ENCODE measurements around the gene RPGRIP1.
"Not testable (repeated sequence)": the region's sequence is repeated elsewhere in the genome, so short reads cannot be mapped to it uniquely, and the experiment has no call there.

The RPGRIP1 gene

GRCh38 chr14:21279783-21280182 is at the start of gene RPGRIP1:
Gene RPGRIP1 (plus strand): TSS chr14:21280083. CDS start chr14:21287977, 7,894 bp downstream.
- DNase-seq = no peak

GRCh38 chr14:21231020-21231652 is 48.7 kb upstream of the RPGRIP1 start:
- DNase-seq = no peak

- DNase-seq = no peak
Observed at GRCh38 chr14:21233457-21234076, 46.3 kb upstream of the RPGRIP1 start.

- DNase-seq = no peak
Observed at GRCh38 chr14:21234112-21234511, 45.8 kb upstream of the RPGRIP1 start.

GRCh38 chr14:21236948-21237797 is 42.7 kb upstream of the RPGRIP1 start:
- DNase-seq = no peak

- DNase-seq = no peak
Observed at GRCh38 chr14:21238823-21239518, 40.9 kb upstream of the RPGRIP1 start.

GRCh38 chr14:21240417-21240816 is 39.5 kb upstream of the RPGRIP1 start:
- DNase-seq = no peak

- DNase-seq = no peak
Observed at GRCh38 chr14:21241218-21241819, 38.6 kb upstream of the RPGRIP1 start.

GRCh38 chr14:21244544-21244943 is 35.3 kb upstream of the RPGRIP1 start:
- DNase-seq = no peak

GRCh38 chr14:21245813-21246212 is 34.1 kb upstream of the RPGRIP1 start:
- no peak for DNase-seq

- DNase-seq = no peak
Observed at GRCh38 chr14:21248338-21248737, 31.5 kb upstream of the RPGRIP1 start.

GRCh38 chr14:21248739-21249411 is 31.0 kb upstream of the RPGRIP1 start:
- no peak for DNase-seq

- no peak for DNase-seq
Observed at GRCh38 chr14:21251215-21251614, 28.7 kb upstream of the RPGRIP1 start.

GRCh38 chr14:21252149-21252548 is 27.7 kb upstream of the RPGRIP1 start:
- no peak for DNase-seq

- no peak for DNase-seq
Observed at GRCh38 chr14:21255385-21256101, 24.3 kb upstream of the RPGRIP1 start.

GRCh38 chr14:21256102-21256447 is 23.8 kb upstream of the RPGRIP1 start:
- not testable (repeated sequence) for DNase-seq

GRCh38 chr14:21256539-21257393 is 23.1 kb upstream of the RPGRIP1 start:
- DNase-seq = no peak

GRCh38 chr14:21257394-21257909 is 22.4 kb upstream of the RPGRIP1 start:
- no peak for DNase-seq

- DNase-seq = no peak
Observed at GRCh38 chr14:21258005-21258888, 21.6 kb upstream of the RPGRIP1 start.

Data from NCI-H2171 (cell line).